SHP77 treated with DMSO at 0.1 percent for 48 hours (cell line): ENCODE results near the gene BCL11B.

Experiments
- DNase-seq: peaks from one replicate; lab custom pipeline; 2025; lab: John Stamatoyannopoulos, UW

Gene BCL11B

GRCh38 chr14:99181804-99182520 lies 90.0 kb downstream of the BCL11B start:
- no peak for DNase-seq

DNA sequence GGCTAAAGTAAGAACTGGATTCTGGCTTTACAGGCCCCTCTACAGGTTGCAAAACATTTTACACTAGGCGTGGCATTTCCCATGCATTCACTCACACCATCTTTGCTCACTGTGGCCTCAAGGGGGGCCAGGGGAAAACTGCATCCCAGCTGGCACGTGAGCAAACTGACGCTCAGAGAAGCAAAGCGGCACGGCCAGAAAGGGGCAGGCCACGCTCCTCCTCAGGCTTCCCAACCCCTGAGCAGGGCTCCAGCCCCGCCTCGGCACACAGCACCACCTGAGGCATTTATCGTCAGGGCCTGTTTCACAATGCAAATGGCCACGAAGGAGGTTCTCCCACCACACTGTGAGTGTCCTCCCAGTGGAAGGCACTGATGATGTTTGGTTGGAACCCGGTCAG lies 90.8 kb downstream of the BCL11B start:
- DNase-seq = no peak

- DNase-seq = no peak
Observed at GRCh38 chr14:99179946-99180345, 92.1 kb downstream of the BCL11B start.

DNA sequence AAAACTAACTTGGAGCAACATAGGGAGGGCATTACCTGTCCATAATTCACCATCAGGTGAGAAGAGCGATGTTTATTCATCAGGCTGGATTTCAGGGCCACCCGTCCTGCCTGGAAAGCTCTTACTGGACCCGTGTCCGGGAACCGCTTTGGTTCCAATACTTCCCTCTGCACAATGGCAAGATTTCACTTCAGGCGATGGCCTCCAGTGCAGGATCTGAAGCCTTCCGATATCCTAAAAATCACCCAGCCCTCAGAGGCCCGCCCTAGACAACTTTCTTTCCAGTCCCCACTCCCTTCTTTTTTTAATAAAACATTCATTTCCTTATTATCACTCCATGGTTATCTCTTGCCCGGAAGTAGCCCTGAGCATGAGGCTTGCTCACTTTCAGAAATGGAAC lies 92.5 kb downstream of the BCL11B start:
- no peak for DNase-seq

DNA sequence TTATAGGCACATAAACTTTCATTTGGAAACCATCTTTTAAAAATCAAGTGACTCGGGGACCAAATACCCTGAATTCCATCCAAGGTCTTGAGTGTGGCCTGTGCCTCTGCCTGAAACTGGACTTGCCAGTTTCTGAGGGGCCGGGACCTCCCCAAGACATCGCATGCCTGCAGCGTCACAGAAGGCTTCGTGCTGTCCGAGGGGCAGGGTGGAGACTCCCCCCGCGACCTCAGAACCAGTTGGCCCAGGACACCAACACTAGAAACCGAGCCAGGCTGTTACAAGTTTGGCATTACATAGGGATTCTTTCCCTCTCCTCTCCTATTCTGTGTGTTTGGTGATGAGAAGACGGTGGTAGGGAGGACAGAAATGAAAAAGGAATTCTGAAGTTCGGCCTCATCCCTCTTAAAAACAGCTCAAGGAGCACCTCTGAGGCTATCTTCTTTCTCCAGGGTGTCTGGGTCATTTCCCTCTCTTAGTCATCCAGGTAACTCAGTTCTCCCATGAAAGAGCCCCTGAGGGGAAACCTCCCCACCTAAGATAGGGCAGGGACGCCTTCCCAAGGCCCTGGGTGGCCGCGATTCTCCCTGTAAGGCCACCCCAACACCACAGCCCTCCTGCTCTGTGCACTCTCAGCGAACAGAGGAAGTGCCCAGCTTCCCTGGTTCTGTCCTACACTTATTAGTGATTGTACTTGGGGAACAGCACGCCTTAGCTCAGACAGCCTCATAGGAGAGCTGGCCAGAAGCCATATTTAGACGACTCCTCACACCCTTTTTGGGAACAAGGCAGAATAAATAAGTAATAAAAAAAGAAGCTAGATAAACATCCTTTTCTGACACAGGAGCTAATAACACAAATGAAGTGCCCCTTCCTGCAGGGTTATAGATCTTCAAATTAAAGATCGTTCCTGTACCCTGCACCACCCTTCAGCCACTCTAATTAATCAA lies 93.8 kb downstream of the BCL11B start:
- no peak for DNase-seq

- no peak for DNase-seq
Observed at GRCh38 chr14:99177046-99177655, 94.8 kb downstream of the BCL11B start.

DNA sequence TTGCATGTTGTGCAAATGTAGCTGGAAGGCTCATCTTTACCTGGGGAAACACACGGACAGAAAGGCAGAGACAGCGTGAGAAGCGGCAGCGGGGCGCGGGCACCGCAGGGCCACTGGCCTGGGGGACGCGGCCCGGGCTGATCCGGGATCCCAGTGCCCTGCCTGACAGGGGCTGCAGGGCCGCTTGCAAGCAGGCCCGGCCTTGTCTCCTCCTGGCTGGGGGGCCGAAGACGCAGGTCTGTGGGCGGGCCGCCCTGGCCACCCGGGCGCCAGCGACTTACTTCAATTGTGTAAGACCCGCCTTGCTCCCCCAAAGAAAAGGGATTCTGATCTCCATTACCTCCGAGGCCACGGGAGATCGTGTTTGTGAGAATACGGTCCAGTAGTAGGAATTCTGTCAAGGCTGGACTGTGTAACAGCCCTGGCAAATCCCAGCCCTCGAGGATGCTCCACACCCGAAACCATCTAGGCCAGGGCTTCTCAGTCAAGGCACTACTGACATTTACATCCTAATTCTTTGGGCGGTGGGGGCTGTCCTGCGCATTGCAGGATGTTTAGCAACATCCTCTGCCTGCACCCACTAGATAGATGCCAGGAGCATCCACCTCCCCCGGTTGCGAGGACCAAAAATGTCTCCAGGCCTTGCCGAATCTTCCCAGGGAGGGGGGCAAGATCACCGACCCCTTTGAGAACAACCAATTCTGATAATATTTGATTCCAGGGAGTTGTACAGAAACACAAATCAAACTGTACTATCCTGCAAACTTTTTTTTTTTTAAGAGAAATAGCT lies 95.6 kb downstream of the BCL11B start:
- DNase-seq = no peak

- DNase-seq = no peak
Observed at GRCh38 chr14:99175331-99176155, 96.5 kb downstream of the BCL11B start.

- DNase-seq = no peak
Observed at GRCh38 chr14:99174770-99175319, 97.2 kb downstream of the BCL11B start.

- no peak for DNase-seq
Observed at GRCh38 chr14:99174081-99174769, 97.8 kb downstream of the BCL11B start.

GRCh38 chr14:99173506-99173905 lies 98.5 kb downstream of the BCL11B start:
- DNase-seq = no peak

- DNase-seq = no peak
Observed at GRCh38 chr14:99173086-99173485, 98.9 kb downstream of the BCL11B start.

- no peak for DNase-seq
Observed at GRCh38 chr14:99171396-99171795, 100.6 kb downstream of the BCL11B start.

GRCh38 chr14:99169776-99170356 lies 102.1 kb downstream of the BCL11B start:
- no peak for DNase-seq

DNA sequence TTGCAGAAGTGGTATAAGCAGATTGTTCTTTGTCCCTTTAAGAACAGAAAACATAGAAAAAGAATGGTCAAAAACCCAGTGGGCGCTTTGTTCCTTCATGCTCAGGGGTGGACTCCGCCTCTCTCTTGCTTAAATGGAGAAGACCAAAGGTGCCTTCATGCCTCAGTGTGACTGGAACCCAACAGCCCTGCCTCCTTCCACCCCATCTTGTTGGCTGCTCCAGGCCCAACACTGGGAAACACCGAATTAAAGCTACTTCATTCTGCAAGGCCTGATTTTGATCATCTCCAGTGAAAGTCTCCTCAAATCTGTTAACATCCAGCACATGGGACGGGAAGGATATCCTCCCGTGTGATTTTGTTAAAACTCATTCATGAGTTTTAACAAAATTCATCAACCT lies 103.7 kb downstream of the BCL11B start:
- DNase-seq = no peak

- no peak for DNase-seq
Observed at GRCh38 chr14:99166506-99166905, 105.5 kb downstream of the BCL11B start.

DNA sequence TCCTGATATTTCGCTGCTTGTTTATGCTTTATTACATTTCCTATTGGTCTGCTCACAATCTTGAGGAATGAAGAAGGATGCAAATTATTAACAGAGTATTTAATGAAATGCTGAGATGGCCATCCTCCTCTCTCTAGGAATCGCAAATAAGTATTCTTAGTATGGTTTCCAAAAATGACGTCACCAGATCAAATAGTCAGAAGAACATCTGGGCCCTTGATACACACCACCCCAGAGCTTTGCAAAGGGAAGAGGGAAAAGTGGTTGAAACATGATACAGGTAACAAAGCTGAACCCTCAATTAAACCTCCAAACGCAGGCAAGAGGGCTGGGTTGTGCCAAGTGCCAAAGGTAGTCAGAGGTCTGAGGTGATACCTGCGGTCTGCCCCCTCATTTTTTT lies 107.3 kb downstream of the BCL11B start:
- DNase-seq = no peak

- no peak for DNase-seq
Observed at GRCh38 chr14:99163446-99163845, 108.6 kb downstream of the BCL11B start.
